MV-4-11 (cell line): ENCODE measurements around the gene ARG1.
"Not testable (repeated sequence)": the region's sequence is repeated elsewhere in the genome, so short reads cannot be mapped to it uniquely, and the experiment has no call there.

Experiments used
- DNase-seq: peaks from one replicate; lab custom pipeline; 2025; lab: John Stamatoyannopoulos, UW

Gene ARG1

GRCh38 chr6:131572686-131573415 is at the start of gene ARG1:
Gene ARG1, plus strand, starts transcription at chr6:131573226. Its CDS starts 57 bp downstream, at chr6:131573283.
- DNase-seq: no peak

- no peak for DNase-seq
These were observed 48.9 kb upstream of the ARG1 start for GRCh38 chr6:131523988-131524673.

GRCh38 chr6:131524695-131525336 is 48.2 kb upstream of the ARG1 start:
- no peak for DNase-seq

- not testable (repeated sequence) for DNase-seq
These were observed 42.1 kb upstream of the ARG1 start for GRCh38 chr6:131530936-131531335.

GRCh38 chr6:131531681-131532080 is 41.3 kb upstream of the ARG1 start:
- not testable (repeated sequence) for DNase-seq

GRCh38 chr6:131532580-131533039 is 40.4 kb upstream of the ARG1 start:
- no peak for DNase-seq

- DNase-seq: not testable (repeated sequence)
These were observed 34.4 kb upstream of the ARG1 start for GRCh38 chr6:131538615-131539014.

- DNase-seq: no peak
These were observed 27.7 kb upstream of the ARG1 start for GRCh38 chr6:131545317-131545716.

GRCh38 chr6:131547488-131547887 is 25.5 kb upstream of the ARG1 start:
- no peak for DNase-seq

GRCh38 chr6:131548441-131548840 is 24.6 kb upstream of the ARG1 start:
- no peak for DNase-seq

- no peak for DNase-seq
These were observed 23.2 kb upstream of the ARG1 start for GRCh38 chr6:131549811-131550210.

- no peak for DNase-seq
These were observed 21.1 kb upstream of the ARG1 start for GRCh38 chr6:131551902-131552301.

GRCh38 chr6:131552572-131552971 is 20.5 kb upstream of the ARG1 start:
- DNase-seq: no peak

GRCh38 chr6:131555992-131556391 is 17.0 kb upstream of the ARG1 start:
- DNase-seq: no peak

- no peak for DNase-seq
These were observed 14.1 kb upstream of the ARG1 start for GRCh38 chr6:131558922-131559321.

- no peak for DNase-seq
These were observed 10.9 kb upstream of the ARG1 start for GRCh38 chr6:131561925-131562707.

GRCh38 chr6:131565056-131565455 is 8.0 kb upstream of the ARG1 start:
- peak; percentile 46 for DNase-seq

- no peak for DNase-seq
These were observed 4.3 kb upstream of the ARG1 start for GRCh38 chr6:131568726-131569125.

GRCh38 chr6:131574133-131574532 is 1.1 kb downstream of the ARG1 start:
- DNase-seq: no peak

GRCh38 chr6:131574686-131575085 is 1.7 kb downstream of the ARG1 start:
- no peak for DNase-seq

GRCh38 chr6:131575834-131576478 is 2.9 kb downstream of the ARG1 start:
- DNase-seq: peak; percentile 8

GRCh38 chr6:131581523-131581922 is 8.5 kb downstream of the ARG1 start:
- DNase-seq: peak; percentile 58
